Mucosa of rectum (tissue), 2 donors: Measurements from ENCODE around the gene PAX8.

Experiments used
- H3K27ac ChIP-seq, 2 donors: one replicate each; pipeline ENCODE4 v1.7.0; 2013; ENCODE audit warnings: inconsistent platforms in 2 of 2, low read depth in 2 of 2, low read length in 2 of 2
- H3K27me3 ChIP-seq, 2 donors: one replicate each; pipeline ENCODE4 v1.7.0; 2013; ENCODE audit warnings: low read length in 2 of 2; ENCODE audit not compliant: control insufficient read depth in 2 of 2, insufficient read depth in 2 of 2
- H3K36me3 ChIP-seq, 2 donors: one replicate each; pipeline ENCODE4 v1.7.0; 2013; ENCODE audit warnings: low read length in 2 of 2; ENCODE audit not compliant: control insufficient read depth in 2 of 2, insufficient read depth in 2 of 2
- H3K4me1 ChIP-seq, 2 donors: one replicate each; pipeline ENCODE4 v1.7.0; 2013; ENCODE audit warnings: low read length in 2 of 2, mild to moderate bottlenecking in 1 of 2; ENCODE audit not compliant: control insufficient read depth in 2 of 2, insufficient read depth in 2 of 2
- H3K4me3 ChIP-seq, 2 donors: one replicate each; pipeline ENCODE4 v1.7.0; 2013; ENCODE audit warnings: low read length in 2 of 2
- H3K9ac ChIP-seq, 2 donors: one replicate each; pipeline ENCODE4 v1.7.0; 2013; ENCODE audit warnings: low read length in 2 of 2, low read depth in 1 of 2, mild to moderate bottlenecking in 1 of 2
- H3K9me3 ChIP-seq, 2 donors: one replicate each; pipeline ENCODE4 v1.7.0; 2013; ENCODE audit warnings: low read length in 2 of 2; ENCODE audit not compliant: control insufficient read depth in 2 of 2
- donor health status: healthy.
- donor health status: Normal muscosa, but diverticular disease.

PAX8 gene

GRCh38 chr2:113223813-113224212, 54.9 kb downstream of the PAX8 start:
- Histone ChIP-seq H3K4me1 (peaks cover 17% of the 10 kb centered on the region in 2 donors), H3K9ac (no peak overlapping the region), H3K4me3 (no peak overlapping the region), H3K27me3 (no peaks in the 10 kb centered on the region), H3K27ac (no peak overlapping the region), H3K36me3 (no peaks in the 10 kb centered on the region), H3K9me3 (no peaks in the 10 kb centered on the region)

- no peak overlapping the region for H3K27ac ChIP-seq
- no peak overlapping the region for H3K9ac ChIP-seq
- H3K4me1 ChIP-seq: peaks cover 33 to 35% of the 10 kb centered on the region in 2 donors
- H3K27me3 ChIP-seq: no peaks in the 10 kb centered on the region
- no peaks in the 10 kb centered on the region for H3K9me3 ChIP-seq
- H3K36me3 ChIP-seq: no peaks in the 10 kb centered on the region
- no peak overlapping the region for H3K4me3 ChIP-seq
Observed at GRCh38 chr2:113221846-113222245, 56.9 kb downstream of the PAX8 start.

- no peaks in the 10 kb centered on the region for H3K27me3 ChIP-seq
- H3K36me3 ChIP-seq: no peaks in the 10 kb centered on the region
- peak overlapping the region in 1 of 2 donors; percentile 12 for H3K9ac ChIP-seq
- H3K27ac ChIP-seq: peak overlapping the region in 1 of 2 donors; percentile 58
- H3K4me1 ChIP-seq: peaks cover 33 to 35% of the 10 kb centered on the region in 2 donors
- H3K4me3 ChIP-seq: no peak overlapping the region
- no peaks in the 10 kb centered on the region for H3K9me3 ChIP-seq
Observed at GRCh38 chr2:113220970-113221708, 57.6 kb downstream of the PAX8 start.

GRCh38 chr2:113219889-113220641, 58.7 kb downstream of the PAX8 start:
- H3K9ac ChIP-seq: peak overlapping the region; percentile 13 to 32
- H3K9me3 ChIP-seq: no peaks in the 10 kb centered on the region
- peaks cover 33 to 35% of the 10 kb centered on the region in 2 donors for H3K4me1 ChIP-seq
- H3K36me3 ChIP-seq: no peaks in the 10 kb centered on the region
- no peaks in the 10 kb centered on the region for H3K27me3 ChIP-seq
- H3K4me3 ChIP-seq: peak overlapping the region; percentile 31 to 48
- peak overlapping the region; percentile 72 to 88 for H3K27ac ChIP-seq

- Histone ChIP-seq H3K9ac (peak overlapping the region; percentile 13 to 32), H3K36me3 (no peaks in the 10 kb centered on the region), H3K4me3 (peak overlapping the region in 1 of 2 donors; percentile 26), H3K27me3 (no peaks in the 10 kb centered on the region), H3K4me1 (peaks cover 33 to 35% of the 10 kb centered on the region in 2 donors), H3K9me3 (no peaks in the 10 kb centered on the region), H3K27ac (peak overlapping the region; percentile 72 to 88)
Observed at GRCh38 chr2:113219525-113219888, 59.2 kb downstream of the PAX8 start.

GRCh38 chr2:113219092-113219441, 59.7 kb downstream of the PAX8 start:
- H3K9ac ChIP-seq: peak overlapping the region; percentile 13 to 17
- H3K4me3 ChIP-seq: peak overlapping the region in 1 of 2 donors; percentile 4
- H3K27ac ChIP-seq: peak overlapping the region; percentile 72 to 88
- H3K36me3 ChIP-seq: no peaks in the 10 kb centered on the region
- peaks cover 33 to 35% of the 10 kb centered on the region in 2 donors for H3K4me1 ChIP-seq
- no peaks in the 10 kb centered on the region for H3K9me3 ChIP-seq
- H3K27me3 ChIP-seq: no peaks in the 10 kb centered on the region

GRCh38 chr2:113218283-113219091, 60.2 kb downstream of the PAX8 start:
- H3K4me3 ChIP-seq: peak overlapping the region; percentile 4 to 19
- H3K9me3 ChIP-seq: no peaks in the 10 kb centered on the region
- H3K36me3 ChIP-seq: no peaks in the 10 kb centered on the region
- no peaks in the 10 kb centered on the region for H3K27me3 ChIP-seq
- H3K9ac ChIP-seq: peak overlapping the region; percentile 17 to 54
- peaks cover 33 to 35% of the 10 kb centered on the region in 2 donors for H3K4me1 ChIP-seq
- H3K27ac ChIP-seq: peak overlapping the region; percentile 85 to 88

GRCh38 chr2:113217455-113218282, 61.1 kb downstream of the PAX8 start:
- no peaks in the 10 kb centered on the region for H3K36me3 ChIP-seq
- H3K4me3 ChIP-seq: peak overlapping the region in 1 of 2 donors; percentile 19
- no peaks in the 10 kb centered on the region for H3K27me3 ChIP-seq
- H3K4me1 ChIP-seq: peaks cover 33 to 35% of the 10 kb centered on the region in 2 donors
- H3K9ac ChIP-seq: peak overlapping the region; percentile 32 to 54
- H3K27ac ChIP-seq: peak overlapping the region; percentile 85 to 88
- no peaks in the 10 kb centered on the region for H3K9me3 ChIP-seq

GRCh38 chr2:113216891-113217454, 61.7 kb downstream of the PAX8 start:
- H3K27me3 ChIP-seq: no peaks in the 10 kb centered on the region
- H3K4me1 ChIP-seq: peaks cover 35 to 36% of the 10 kb centered on the region in 2 donors
- H3K4me3 ChIP-seq: no peak overlapping the region
- H3K27ac ChIP-seq: peak overlapping the region; percentile 85 to 88
- H3K9ac ChIP-seq: no peak overlapping the region
- no peaks in the 10 kb centered on the region for H3K9me3 ChIP-seq
- H3K36me3 ChIP-seq: no peaks in the 10 kb centered on the region
